ENCODE data around the gene ADAM11. TPM values are rescaled to one million over a fixed set of nuclear protein-coding genes. Genes with fewer than 3 reads are reported as not detected.

Gene ADAM11
- total RNA-seq, 2 experiments from 2014 or later, result 0.64 to 0.76 TPM

Other genes with a start within 250 kb of the ADAM11 start
- gene FZD2, start 201.5 kb upstream of the ADAM11 start, total RNA-seq, result not detected
- gene MEIOC, start 102.5 kb upstream of the ADAM11 start, total RNA-seq, result not detected
- 10 to 100 TPM; 39.1 TPM for gene CCDC43, start 69.2 kb upstream of the ADAM11 start, total RNA-seq
- 1 to 10 TPM in 1 of 2 experiments, under 1 TPM in 1; 0.71 to 1.3 TPM for gene DBF4B, start 50.3 kb upstream of the ADAM11 start, total RNA-seq
- not detected for gene GJC1, start 71.3 kb downstream of the ADAM11 start, total RNA-seq
- not detected for gene HIGD1B, start 88.9 kb downstream of the ADAM11 start, total RNA-seq
- 100 to 1,000 TPM; 131 to 133 TPM for gene EFTUD2, start 140.5 kb downstream of the ADAM11 start, total RNA-seq
- not detected for gene GFAP, start 156.5 kb downstream of the ADAM11 start, total RNA-seq
- gene KIF18B, start 188.8 kb downstream of the ADAM11 start, total RNA-seq, result under 1 TPM in 1 of 2 experiments, not detected in 1; 0.11 TPM
- not detected for gene C1QL1, start 209.3 kb downstream of the ADAM11 start, total RNA-seq